ENCODE data around the gene B4GALNT1.

- TF ChIP-seq RERE (CRISPR knock-in tag; IDR thresholded peaks at IDR 0.05; ENCODE audit: low read depth) (no peak), EZH2 (conservative IDR thresholded peaks at IDR 0.05; ENCODE audit: low read depth, low read length) (no peak)
These were observed 49.8 kb downstream of the B4GALNT1 start for GRCh38 chr12:57583008-57583831.
